HL-60 (cell line): Measurements from ENCODE around the gene SAP30BP.

Experiments used
- DNase-seq, 2 experiments: peaks; one replicate each; pipeline ENCODE4 v3.0.0-alpha.2; 2010 to 2020; ENCODE audit warnings: low read depth in 1 of 2, low spot score in 1 of 2
- H3K27ac ChIP-seq: fragments of 250-450 bp; sonication (Bioruptor Pico); replicated peaks from 2 replicates; pipeline ENCODE4 v1.5.1; 2020; ENCODE audit warnings: mild to moderate bottlenecking, moderate library complexity
- H3K27me3 ChIP-seq: fragments of 250-450 bp; sonication (Bioruptor Pico); 2 replicates; pipeline ENCODE4 v1.5.1; 2021; ENCODE audit warnings: mild to moderate bottlenecking, moderate library complexity; ENCODE audit not compliant: insufficient read depth, poor library complexity, severe bottlenecking
- H3K4me3 ChIP-seq: replicated peaks from 2 replicates; pipeline ENCODE4 v1.5.1; 2011; ENCODE audit warnings: mild to moderate bottlenecking, control low read depth, low read length; ENCODE audit not compliant: insufficient read depth
- CTCF ChIP-seq: IDR thresholded peaks from one replicate; pipeline ENCODE4 v1.5.1; 2011; ENCODE audit warnings: low read length, control low read depth, inconsistent platforms; ENCODE audit not compliant: insufficient read depth
- GABPA ChIP-seq: IDR thresholded peaks from 2 replicates; pipeline ENCODE4 v1.6.1; 2012; ENCODE audit warnings: low read depth
- POLR2AphosphoS5 ChIP-seq: IDR thresholded peaks from 2 replicates; pipeline ENCODE4 v1.6.1; 2012; ENCODE audit warnings: low read depth
- REST ChIP-seq: IDR thresholded peaks from 2 replicates; pipeline ENCODE4 v1.6.1; 2012; ENCODE audit warnings: low read depth; ENCODE audit not compliant: insufficient replicate concordance
- SPI1 ChIP-seq: IDR thresholded peaks from 2 replicates; pipeline ENCODE4 v1.6.1; 2012; ENCODE audit warnings: low read depth, mild to moderate bottlenecking, borderline replicate concordance

SAP30BP gene

GRCh38 chr17:75729351-75729750 lies 62.2 kb downstream of the SAP30BP start:
- no peak for DNase-seq
- no peak overlapping the region for H3K4me3 ChIP-seq
- TF ChIP-seq SPI1 (no peak), REST (no peak), POLR2AphosphoS5 (no peak), CTCF (no peak), GABPA (no peak)

GRCh38 chr17:75730065-75730464 lies 62.9 kb downstream of the SAP30BP start:
- H3K4me3 ChIP-seq = no peak overlapping the region
- H3K27me3 ChIP-seq = no peaks in the 10 kb centered on the region
- H3K27ac ChIP-seq = no peak overlapping the region
- no peak for TF ChIP-seq GABPA
- no peak for TF ChIP-seq POLR2AphosphoS5
- no peak for TF ChIP-seq CTCF
- no peak for TF ChIP-seq SPI1
- TF ChIP-seq REST = no peak
- no peak for DNase-seq

More at GRCh38 chr17:75729351-75729750, 62.2 kb downstream of the SAP30BP start:
- H3K27ac ChIP-seq = no peak overlapping the region
- H3K27me3 ChIP-seq = no peaks in the 10 kb centered on the region

GRCh38 chr17:75731086-75731715 lies 64.1 kb downstream of the SAP30BP start:
- H3K4me3 ChIP-seq = no peak overlapping the region
- no peaks in the 10 kb centered on the region for H3K27me3 ChIP-seq
- no peak overlapping the region for H3K27ac ChIP-seq
- TF ChIP-seq REST (no peak), SPI1 (no peak), GABPA (no peak), POLR2AphosphoS5 (no peak), CTCF (no peak)
- DNase-seq = no peak
